Stimulated activated naive B cell treated with anti-CD40 and anti-IgM and Interleukin-4, amounts not matched to agents 10 μg/mL and 1 μg/mL and 100 μg/mL, for 72 hours (primary cell): ENCODE measurements around the gene PHLDA3.
A peak's percentile ranks its signal among the peaks of the same experiment; 100 is the strongest.

Experiments used
- ATAC-seq, 2 donors: fragments of 150-1000 bp; cut with Tn5 transposase; replicated peaks; 2 replicates each; pipeline ENCODE4 v1.10.0; 2021; ENCODE audit warnings: moderate library complexity in 1 of 2
- DNase-seq: peaks from one replicate; pipeline ENCODE4 v3.0.0; 2021
- H3K27ac Mint-ChIP-seq: one replicate; pipeline ENCODE4 v1.8.0; 2022; ENCODE audit warnings: mild to moderate bottlenecking, mixed read lengths
- H3K27me3 Mint-ChIP-seq, 2 donors: one replicate each; pipeline ENCODE4 v1.8.0; 2022; ENCODE audit warnings: mixed read lengths in 2 of 2
- H3K36me3 Mint-ChIP-seq, 2 donors: one replicate each; pipeline ENCODE4 v1.8.0; 2022; ENCODE audit warnings: mixed read lengths in 2 of 2, mild to moderate bottlenecking in 1 of 2
- H3K4me1 Mint-ChIP-seq, 2 donors: one replicate each; pipeline ENCODE4 v1.8.0; 2022; ENCODE audit warnings: mixed read lengths in 2 of 2, mild to moderate bottlenecking in 1 of 2
- H3K4me3 Mint-ChIP-seq, 2 donors: one replicate each; pipeline ENCODE4 v1.8.0; 2022; ENCODE audit warnings: mild to moderate bottlenecking in 2 of 2, mixed read lengths in 2 of 2, moderate library complexity in 1 of 2
- H3K9me3 Mint-ChIP-seq, 2 donors: one replicate each; pipeline ENCODE4 v1.8.0; 2022; ENCODE audit warnings: mixed read lengths in 2 of 2, mild to moderate bottlenecking in 1 of 2

Gene PHLDA3

GRCh38 chr1:201468844-201469644 lies at the start of gene PHLDA3:
Gene PHLDA3 (minus strand): TSS chr1:201469188. CDS start chr1:201468786, 402 bp downstream.
- Mint-ChIP-seq H3K27me3 (peaks cover 56 to 82% of the 10 kb centered on the region in 2 donors), H3K4me3 (peak within 1 kb of the TSS; percentile 78 to 81), H3K4me1 (peaks cover 1 to 13% of the 10 kb centered on the region in 2 donors), H3K9me3 (no peaks in the 10 kb centered on the region), H3K36me3 (no peaks in the 10 kb centered on the region), H3K27ac (no peak within 1 kb of the TSS)
- ATAC-seq (peak; percentile 74), DNase-seq (no peak)

GRCh38 chr1:201518071-201518470 lies 49.1 kb upstream of the PHLDA3 start:
- H3K4me3 Mint-ChIP-seq: no peak overlapping the region
- H3K4me1 Mint-ChIP-seq: peaks cover 0 to 3% of the 10 kb centered on the region in 2 donors
- no peak for ATAC-seq
- H3K27me3 Mint-ChIP-seq: no peaks in the 10 kb centered on the region
- no peak for DNase-seq
- no peak overlapping the region for H3K27ac Mint-ChIP-seq
- peaks cover 14 to 38% of the 10 kb centered on the region in 2 donors for H3K36me3 Mint-ChIP-seq
- H3K9me3 Mint-ChIP-seq: peaks cover 3 to 5% of the 10 kb centered on the region in 2 donors

- Mint-ChIP-seq H3K27me3 (no peaks in the 10 kb centered on the region), H3K4me1 (peaks cover 0 to 4% of the 10 kb centered on the region in 2 donors), H3K4me3 (no peak overlapping the region), H3K27ac (no peak overlapping the region), H3K36me3 (peaks cover 13 to 36% of the 10 kb centered on the region in 2 donors), H3K9me3 (peaks cover 3 to 5% of the 10 kb centered on the region in 2 donors)
- DNase-seq (no peak), ATAC-seq (no peak)
These were observed 48.6 kb upstream of the PHLDA3 start for GRCh38 chr1:201517631-201518030.

GRCh38 chr1:201516511-201517127 lies 47.6 kb upstream of the PHLDA3 start:
- H3K4me3 Mint-ChIP-seq: no peak overlapping the region
- no peaks in the 10 kb centered on the region for H3K27me3 Mint-ChIP-seq
- no peak for ATAC-seq
- no peaks in the 10 kb centered on the region for H3K9me3 Mint-ChIP-seq
- no peak overlapping the region for H3K27ac Mint-ChIP-seq
- DNase-seq: no peak
- peaks cover 5 to 26% of the 10 kb centered on the region in 2 donors for H3K36me3 Mint-ChIP-seq
- peaks cover 6 to 8% of the 10 kb centered on the region in 2 donors for H3K4me1 Mint-ChIP-seq

- Mint-ChIP-seq H3K36me3 (peaks cover 2 to 22% of the 10 kb centered on the region in 2 donors), H3K4me1 (peaks cover 9 to 10% of the 10 kb centered on the region in 2 donors), H3K9me3 (no peaks in the 10 kb centered on the region), H3K27me3 (no peaks in the 10 kb centered on the region), H3K27ac (no peak overlapping the region), H3K4me3 (no peak overlapping the region)
- DNase-seq (no peak), ATAC-seq (no peak)
These were observed 46.9 kb upstream of the PHLDA3 start for GRCh38 chr1:201515895-201516294.

- Mint-ChIP-seq H3K36me3 (peaks cover under 1 to 19% of the 10 kb centered on the region in 2 donors), H3K4me3 (no peak overlapping the region), H3K27ac (no peak overlapping the region), H3K9me3 (no peaks in the 10 kb centered on the region), H3K27me3 (no peaks in the 10 kb centered on the region), H3K4me1 (peaks cover 9 to 10% of the 10 kb centered on the region in 2 donors)
- ATAC-seq (no peak), DNase-seq (no peak)
These were observed 46.2 kb upstream of the PHLDA3 start for GRCh38 chr1:201515062-201515750.

- H3K4me1 Mint-ChIP-seq: peaks cover 9 to 12% of the 10 kb centered on the region in 2 donors
- no peak for DNase-seq
- H3K27me3 Mint-ChIP-seq: no peaks in the 10 kb centered on the region
- ATAC-seq: no peak
- H3K27ac Mint-ChIP-seq: no peak overlapping the region
- no peaks in the 10 kb centered on the region for H3K9me3 Mint-ChIP-seq
- peaks cover 3 to 21% of the 10 kb centered on the region in 2 donors for H3K36me3 Mint-ChIP-seq
- H3K4me3 Mint-ChIP-seq: no peak overlapping the region
These were observed 45.5 kb upstream of the PHLDA3 start for GRCh38 chr1:201514466-201514865.

GRCh38 chr1:201513498-201514243 lies 44.7 kb upstream of the PHLDA3 start:
- Mint-ChIP-seq H3K4me3 (no peak overlapping the region), H3K27me3 (no peaks in the 10 kb centered on the region), H3K36me3 (peaks cover 3 to 21% of the 10 kb centered on the region in 2 donors), H3K4me1 (peaks cover 9 to 12% of the 10 kb centered on the region in 2 donors), H3K27ac (no peak overlapping the region), H3K9me3 (no peaks in the 10 kb centered on the region)
- no peak for ATAC-seq
- no peak for DNase-seq

- DNase-seq (no peak), ATAC-seq (no peak)
- Mint-ChIP-seq H3K4me3 (no peak overlapping the region), H3K27ac (no peak overlapping the region), H3K27me3 (no peaks in the 10 kb centered on the region), H3K4me1 (peaks cover 18 to 19% of the 10 kb centered on the region in 2 donors), H3K9me3 (no peaks in the 10 kb centered on the region), H3K36me3 (peaks cover 3 to 16% of the 10 kb centered on the region in 2 donors)
These were observed 43.1 kb upstream of the PHLDA3 start for GRCh38 chr1:201511941-201512539.

- Mint-ChIP-seq H3K9me3 (no peaks in the 10 kb centered on the region), H3K4me1 (peaks cover 17 to 21% of the 10 kb centered on the region in 2 donors), H3K4me3 (no peak overlapping the region), H3K27me3 (no peaks in the 10 kb centered on the region), H3K27ac (no peak overlapping the region), H3K36me3 (peaks cover 3 to 15% of the 10 kb centered on the region in 2 donors)
- DNase-seq (no peak), ATAC-seq (no peak)
These were observed 42.5 kb upstream of the PHLDA3 start for GRCh38 chr1:201511396-201511940.

- H3K27ac Mint-ChIP-seq: no peak overlapping the region
- no peak for ATAC-seq
- no peaks in the 10 kb centered on the region for H3K27me3 Mint-ChIP-seq
- peaks cover 20 to 28% of the 10 kb centered on the region in 2 donors for H3K4me1 Mint-ChIP-seq
- no peak for DNase-seq
- no peaks in the 10 kb centered on the region for H3K9me3 Mint-ChIP-seq
- no peak overlapping the region for H3K4me3 Mint-ChIP-seq
- peaks cover 3 to 14% of the 10 kb centered on the region in 2 donors for H3K36me3 Mint-ChIP-seq
These were observed 41.7 kb upstream of the PHLDA3 start for GRCh38 chr1:201510734-201511133.

- Mint-ChIP-seq H3K27me3 (no peaks in the 10 kb centered on the region), H3K27ac (no peak overlapping the region), H3K4me3 (no peak overlapping the region), H3K4me1 (peaks cover 27 to 37% of the 10 kb centered on the region in 2 donors), H3K36me3 (peaks cover 7 to 8% of the 10 kb centered on the region in 2 donors), H3K9me3 (no peaks in the 10 kb centered on the region)
- ATAC-seq (no peak), DNase-seq (no peak)
These were observed 40.8 kb upstream of the PHLDA3 start for GRCh38 chr1:201509601-201510374.

- Mint-ChIP-seq H3K4me3 (no peak overlapping the region), H3K4me1 (peaks cover 27 to 38% of the 10 kb centered on the region in 2 donors), H3K27ac (no peak overlapping the region), H3K27me3 (no peaks in the 10 kb centered on the region), H3K9me3 (no peaks in the 10 kb centered on the region), H3K36me3 (peaks cover 6 to 7% of the 10 kb centered on the region in 2 donors)
- ATAC-seq (no peak), DNase-seq (no peak)
These were observed 39.8 kb upstream of the PHLDA3 start for GRCh38 chr1:201508809-201509208.
